Activated CD4-positive, alpha-beta T cell treated with anti-CD3 and anti-CD28 coated beads, Interleukin-2, amount 50 U/mL, for 1 hour (primary cell): ENCODE results near the gene DGKB.
A peak's percentile ranks its signal among the peaks of the same experiment; 100 is the strongest.
"Not testable (repeated sequence)": the region's sequence is repeated elsewhere in the genome, so short reads cannot be mapped to it uniquely, and the experiment has no call there.

Experiments used
- DNase-seq: peaks from one replicate; pipeline ENCODE4 v3.0.0-alpha.2; 2020

Gene DGKB

GRCh38 chr7:14552060-14552459, 350.5 kb downstream of the DGKB start:
- DNase-seq, result no peak

- DNase-seq, result no peak
These were observed 351.2 kb downstream of the DGKB start for GRCh38 chr7:14551310-14551709.

- no peak for DNase-seq
These were observed 359.9 kb downstream of the DGKB start for GRCh38 chr7:14542624-14543023.

- DNase-seq, result no peak
These were observed 381.4 kb downstream of the DGKB start for GRCh38 chr7:14521183-14521582.

GRCh38 chr7:14510268-14510667, 392.3 kb downstream of the DGKB start:
- DNase-seq, result no peak

GRCh38 chr7:14507617-14508016, 394.9 kb downstream of the DGKB start:
- no peak for DNase-seq

- no peak for DNase-seq
These were observed 396.6 kb downstream of the DGKB start for GRCh38 chr7:14505906-14506305.

- no peak for DNase-seq
These were observed 398.4 kb downstream of the DGKB start for GRCh38 chr7:14504134-14504533.

- DNase-seq, result no peak
These were observed 398.9 kb downstream of the DGKB start for GRCh38 chr7:14503623-14504022.

GRCh38 chr7:14501436-14501835, 401.1 kb downstream of the DGKB start:
- no peak for DNase-seq

- DNase-seq, result no peak
These were observed 405.2 kb downstream of the DGKB start for GRCh38 chr7:14497390-14497789.

- no peak for DNase-seq
These were observed 406.9 kb downstream of the DGKB start for GRCh38 chr7:14495633-14496032.

GRCh38 chr7:14487701-14488395, 414.7 kb downstream of the DGKB start:
- no peak for DNase-seq

GRCh38 chr7:14483663-14484062, 418.9 kb downstream of the DGKB start:
- DNase-seq, result no peak

GRCh38 chr7:14480281-14480680, 422.3 kb downstream of the DGKB start:
- no peak for DNase-seq

GRCh38 chr7:14478834-14479510, 423.6 kb downstream of the DGKB start:
- no peak for DNase-seq

- not testable (repeated sequence) for DNase-seq
These were observed 440.8 kb downstream of the DGKB start for GRCh38 chr7:14461716-14462115.

- not testable (repeated sequence) for DNase-seq
These were observed 443.7 kb downstream of the DGKB start for GRCh38 chr7:14458846-14459245.

GRCh38 chr7:14457568-14458453, 444.7 kb downstream of the DGKB start:
- DNase-seq, result peak; percentile 26

- DNase-seq, result no peak
These were observed 453.3 kb downstream of the DGKB start for GRCh38 chr7:14449291-14449690.

- DNase-seq, result no peak
These were observed 455.7 kb downstream of the DGKB start for GRCh38 chr7:14446829-14447228.

- no peak for DNase-seq
These were observed 456.3 kb downstream of the DGKB start for GRCh38 chr7:14446219-14446618.

- DNase-seq, result no peak
These were observed 464.2 kb downstream of the DGKB start for GRCh38 chr7:14438366-14438765.

GRCh38 chr7:14436878-14437277, 465.7 kb downstream of the DGKB start:
- DNase-seq, result no peak
